ES-I3 (cell line): Measurements from ENCODE around the gene FCER2.
A peak's percentile ranks its signal among the peaks of the same experiment; 100 is the strongest.

Experiments used
- H3K36me3 ChIP-seq: 2 replicates; pipeline ENCODE4 v1.6.1; 2013; ENCODE audit warnings: mild to moderate bottlenecking, low read length, control low read depth, moderate library complexity; ENCODE audit not compliant: insufficient read depth
- H3K4me1 ChIP-seq: 2 replicates; pipeline ENCODE4 v1.6.1; 2013; ENCODE audit warnings: mild to moderate bottlenecking, control low read depth, low read length; ENCODE audit not compliant: insufficient read depth
- H3K9ac ChIP-seq: 2 replicates; pipeline ENCODE4 v1.6.1; 2013; ENCODE audit warnings: low read depth, mild to moderate bottlenecking, low read length, moderate library complexity
- H3K9me3 ChIP-seq: 2 replicates; pipeline ENCODE4 v1.6.1; 2013; ENCODE audit warnings: mild to moderate bottlenecking, low read length, moderate library complexity; ENCODE audit not compliant: control insufficient read depth, insufficient read depth

Gene FCER2

GRCh38 chr19:7739801-7740681 is 38.1 kb upstream of the FCER2 start:
- H3K9me3 ChIP-seq = no peaks in the 10 kb centered on the region
- H3K9ac ChIP-seq = no peak overlapping the region
- no peaks in the 10 kb centered on the region for H3K36me3 ChIP-seq
- no peaks in the 10 kb centered on the region for H3K4me1 ChIP-seq

- Histone ChIP-seq H3K9ac (no peak overlapping the region), H3K36me3 (no peaks in the 10 kb centered on the region), H3K9me3 (no peaks in the 10 kb centered on the region), H3K4me1 (no peaks in the 10 kb centered on the region)
These were observed 37.4 kb upstream of the FCER2 start for GRCh38 chr19:7739211-7739755.

GRCh38 chr19:7738023-7738422 is 36.1 kb upstream of the FCER2 start:
- Histone ChIP-seq H3K36me3 (no peaks in the 10 kb centered on the region), H3K9me3 (no peaks in the 10 kb centered on the region), H3K9ac (no peak overlapping the region), H3K4me1 (no peaks in the 10 kb centered on the region)

GRCh38 chr19:7737215-7737614 is 35.3 kb upstream of the FCER2 start:
- Histone ChIP-seq H3K4me1 (no peaks in the 10 kb centered on the region), H3K9ac (no peak overlapping the region), H3K36me3 (no peaks in the 10 kb centered on the region), H3K9me3 (no peaks in the 10 kb centered on the region)

- Histone ChIP-seq H3K9ac (no peak overlapping the region), H3K4me1 (no peaks in the 10 kb centered on the region), H3K9me3 (no peaks in the 10 kb centered on the region), H3K36me3 (no peaks in the 10 kb centered on the region)
These were observed 34.2 kb upstream of the FCER2 start for GRCh38 chr19:7736148-7736547.

GRCh38 chr19:7734220-7735203 is 32.6 kb upstream of the FCER2 start:
- H3K9ac ChIP-seq = no peak overlapping the region
- H3K4me1 ChIP-seq = no peaks in the 10 kb centered on the region
- no peaks in the 10 kb centered on the region for H3K9me3 ChIP-seq
- no peaks in the 10 kb centered on the region for H3K36me3 ChIP-seq

GRCh38 chr19:7733376-7733775 is 31.4 kb upstream of the FCER2 start:
- no peak overlapping the region for H3K9ac ChIP-seq
- H3K4me1 ChIP-seq = no peaks in the 10 kb centered on the region
- H3K36me3 ChIP-seq = no peaks in the 10 kb centered on the region
- no peaks in the 10 kb centered on the region for H3K9me3 ChIP-seq

GRCh38 chr19:7732045-7732444 is 30.1 kb upstream of the FCER2 start, which contains the start of gene CLEC4G:
Gene CLEC4G (minus strand): TSS chr19:7732110. CDS start chr19:7732102, 8 bp downstream.
- no peaks in the 10 kb centered on the region for H3K4me1 ChIP-seq
- H3K9ac ChIP-seq = no peak within 1 kb of the TSS; the same call in 1 of the 2 replicates
- H3K9me3 ChIP-seq = no peaks in the 10 kb centered on the region
- H3K36me3 ChIP-seq = no peaks in the 10 kb centered on the region

- H3K36me3 ChIP-seq = no peaks in the 10 kb centered on the region
- no peaks in the 10 kb centered on the region for H3K9me3 ChIP-seq
- no peak overlapping the region for H3K9ac ChIP-seq
- no peaks in the 10 kb centered on the region for H3K4me1 ChIP-seq
These were observed 29.7 kb upstream of the FCER2 start for GRCh38 chr19:7731615-7732014.

GRCh38 chr19:7731218-7731595 is 29.3 kb upstream of the FCER2 start:
- Histone ChIP-seq H3K4me1 (no peaks in the 10 kb centered on the region), H3K9ac (no peak overlapping the region; the same call in 1 of the 2 replicates), H3K9me3 (no peaks in the 10 kb centered on the region), H3K36me3 (no peaks in the 10 kb centered on the region)

GRCh38 chr19:7730286-7731217 is 28.6 kb upstream of the FCER2 start:
- peak overlapping the region; percentile 45 for H3K9ac ChIP-seq
- H3K4me1 ChIP-seq = no peaks in the 10 kb centered on the region
- H3K36me3 ChIP-seq = no peaks in the 10 kb centered on the region

GRCh38 chr19:7729831-7730285 is 27.9 kb upstream of the FCER2 start:
- no peaks in the 10 kb centered on the region for H3K36me3 ChIP-seq

More at GRCh38 chr19:7730286-7731217, 28.6 kb upstream of the FCER2 start:
- H3K9me3 ChIP-seq = no peaks in the 10 kb centered on the region

GRCh38 chr19:7729211-7729610 is 27.3 kb upstream of the FCER2 start:
- Histone ChIP-seq H3K9ac (peak overlapping the region; percentile 17; the same call in 1 of the 2 replicates), H3K4me1 (no peaks in the 10 kb centered on the region), H3K36me3 (no peaks in the 10 kb centered on the region), H3K9me3 (no peaks in the 10 kb centered on the region)

More at GRCh38 chr19:7729831-7730285, 27.9 kb upstream of the FCER2 start:
- peak overlapping the region; percentile 45 for H3K9ac ChIP-seq
- H3K9me3 ChIP-seq = no peaks in the 10 kb centered on the region
- H3K4me1 ChIP-seq = no peaks in the 10 kb centered on the region
